HG03025 (cell line): ENCODE results near the gene SARM1.
A peak's percentile ranks its signal among the peaks of the same experiment; 100 is the strongest.

Experiments
- ATAC-seq: cut with Tn5 transposase; IDR thresholded peaks from one replicate; pipeline ENCODE4 v1.9.1; 2021; ENCODE audit warnings: mild to moderate bottlenecking, moderate library complexity; ENCODE audit not compliant: unreplicated experiment, low FRiP score

Gene SARM1

GRCh38 chr17:28340374-28340773, 31.1 kb upstream of the SARM1 start:
- ATAC-seq, result no peak

- no peak for ATAC-seq
These were observed 30.0 kb upstream of the SARM1 start for GRCh38 chr17:28341516-28341915.

GRCh38 chr17:28342313-28342712, 29.2 kb upstream of the SARM1 start:
- ATAC-seq, result no peak

- ATAC-seq, result no peak
These were observed 28.0 kb upstream of the SARM1 start for GRCh38 chr17:28343491-28343932.

- no peak for ATAC-seq
These were observed 27.5 kb upstream of the SARM1 start for GRCh38 chr17:28344011-28344410.

- ATAC-seq, result no peak
These were observed 27.0 kb upstream of the SARM1 start for GRCh38 chr17:28344435-28344901.

- ATAC-seq, result no peak
These were observed 25.9 kb upstream of the SARM1 start for GRCh38 chr17:28345419-28346198.

- no peak for ATAC-seq
These were observed 25.3 kb upstream of the SARM1 start for GRCh38 chr17:28346199-28346580.

GRCh38 chr17:28346746-28347246, 24.7 kb upstream of the SARM1 start:
- ATAC-seq, result no peak

GRCh38 chr17:28347261-28347891, 24.1 kb upstream of the SARM1 start:
- ATAC-seq, result no peak

- no peak for ATAC-seq
These were observed 22.5 kb upstream of the SARM1 start for GRCh38 chr17:28348979-28349378.

- ATAC-seq, result no peak
These were observed 21.2 kb upstream of the SARM1 start for GRCh38 chr17:28350271-28350670.

GRCh38 chr17:28357061-28357900, 14.2 kb upstream of the SARM1 start, which contains the start of gene POLDIP2:
POLDIP2 (minus strand) TSS chr17:28357527; CDS start chr17:28357448, 79 bp downstream.
- peak; percentile 87 for ATAC-seq

- ATAC-seq, result no peak
These were observed 13.6 kb upstream of the SARM1 start for GRCh38 chr17:28357901-28358197.

GRCh38 chr17:28363186-28363585, 8.3 kb upstream of the SARM1 start:
- ATAC-seq, result no peak

- ATAC-seq, result no peak
These were observed 7.5 kb upstream of the SARM1 start for GRCh38 chr17:28363776-28364650.

GRCh38 chr17:28364665-28365363, 6.7 kb upstream of the SARM1 start, which contains the start of gene SEBOX:
SEBOX (minus strand) TSS chr17:28365199; CDS start chr17:28365151, 48 bp downstream.
- ATAC-seq, result no peak

- ATAC-seq, result no peak
These were observed 6.0 kb upstream of the SARM1 start for GRCh38 chr17:28365487-28365886.

- ATAC-seq, result no peak
These were observed 4.9 kb upstream of the SARM1 start for GRCh38 chr17:28366605-28367004.
